Medulla oblongata (tissue), 1 donor: Measurements from ENCODE around the gene CKAP5.
A peak's percentile ranks its signal among the peaks of the same experiment; 100 is the strongest.

ENCODE experiments used
- DNase-seq: peaks from one replicate; pipeline ENCODE4 v3.0.0-alpha.2; 2015; ENCODE audit errors: extremely low spot score

Gene CKAP5

GRCh38 chr11:46845740-46846509 lies at the start of gene CKAP5:
TSS of gene CKAP5 (minus strand) at chr11:46846280. CDS start at chr11:46821231, 25,049 bp downstream.
- peak; percentile 94 for DNase-seq

- peak; percentile 74 for DNase-seq
Measured at GRCh38 chr11:46895821-46896220, 49.7 kb upstream of the CKAP5 start.

GRCh38 chr11:46894961-46895360 lies 48.9 kb upstream of the CKAP5 start:
- no peak for DNase-seq

DNA sequence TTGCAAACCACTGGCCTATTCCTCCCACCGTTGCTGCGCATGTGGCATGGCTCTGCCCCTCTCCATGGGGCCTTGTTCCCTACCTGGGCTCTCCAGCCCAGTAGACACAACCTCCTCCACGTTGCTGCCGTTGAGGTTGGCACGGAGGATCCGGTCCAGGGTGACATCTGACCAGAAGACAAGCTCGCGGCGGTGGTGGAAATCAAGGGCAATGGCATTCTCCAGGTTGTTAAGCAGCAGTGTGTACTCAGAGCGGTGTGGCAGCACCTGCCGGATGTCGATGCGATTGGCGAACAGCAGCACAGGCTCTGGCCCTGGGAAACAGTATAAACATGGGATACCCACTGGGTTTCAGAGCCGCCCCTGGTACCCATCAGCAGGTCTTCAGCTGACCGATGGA lies 48.4 kb upstream of the CKAP5 start:
- DNase-seq, result no peak

- DNase-seq, result no peak
Measured at GRCh38 chr11:46892838-46893237, 46.8 kb upstream of the CKAP5 start.

DNA sequence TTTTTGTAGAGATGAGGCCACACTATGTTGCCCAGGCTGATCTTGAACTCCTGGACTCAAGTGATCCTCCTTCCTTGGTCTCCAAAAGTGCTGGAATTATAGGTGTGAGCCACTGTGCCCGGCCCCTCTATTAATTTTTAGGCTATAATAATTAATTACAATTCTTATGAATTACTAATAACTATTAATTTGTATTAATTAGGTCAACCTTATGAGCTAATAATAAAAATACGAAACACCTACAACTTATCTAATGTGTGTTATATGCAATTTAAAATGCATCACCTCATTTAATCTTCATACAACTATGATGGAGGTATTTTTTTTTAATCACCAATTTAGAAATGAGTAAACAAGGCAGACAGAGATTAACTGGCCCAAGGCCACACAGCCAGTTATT lies 46.0 kb upstream of the CKAP5 start:
- DNase-seq, result no peak

DNA sequence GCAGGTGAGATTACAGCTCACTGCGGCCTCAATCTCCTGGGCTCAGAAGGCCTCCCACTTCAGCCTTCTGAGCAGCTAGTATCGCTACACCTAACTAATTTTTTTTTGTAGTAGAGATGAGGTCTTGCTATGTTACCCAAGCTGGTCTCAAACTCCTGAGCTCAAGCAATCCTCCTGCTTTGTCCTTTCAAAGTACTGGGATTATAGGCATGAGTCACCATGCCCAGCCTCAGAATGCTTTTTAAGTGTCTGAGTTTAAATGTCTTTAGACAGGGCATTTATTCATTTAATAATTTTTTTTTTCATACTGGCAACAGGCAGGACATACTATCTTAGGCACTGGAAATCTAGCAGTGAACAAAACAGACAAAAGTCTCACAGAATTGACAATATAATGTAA lies 44.6 kb upstream of the CKAP5 start:
- no peak for DNase-seq

DNA sequence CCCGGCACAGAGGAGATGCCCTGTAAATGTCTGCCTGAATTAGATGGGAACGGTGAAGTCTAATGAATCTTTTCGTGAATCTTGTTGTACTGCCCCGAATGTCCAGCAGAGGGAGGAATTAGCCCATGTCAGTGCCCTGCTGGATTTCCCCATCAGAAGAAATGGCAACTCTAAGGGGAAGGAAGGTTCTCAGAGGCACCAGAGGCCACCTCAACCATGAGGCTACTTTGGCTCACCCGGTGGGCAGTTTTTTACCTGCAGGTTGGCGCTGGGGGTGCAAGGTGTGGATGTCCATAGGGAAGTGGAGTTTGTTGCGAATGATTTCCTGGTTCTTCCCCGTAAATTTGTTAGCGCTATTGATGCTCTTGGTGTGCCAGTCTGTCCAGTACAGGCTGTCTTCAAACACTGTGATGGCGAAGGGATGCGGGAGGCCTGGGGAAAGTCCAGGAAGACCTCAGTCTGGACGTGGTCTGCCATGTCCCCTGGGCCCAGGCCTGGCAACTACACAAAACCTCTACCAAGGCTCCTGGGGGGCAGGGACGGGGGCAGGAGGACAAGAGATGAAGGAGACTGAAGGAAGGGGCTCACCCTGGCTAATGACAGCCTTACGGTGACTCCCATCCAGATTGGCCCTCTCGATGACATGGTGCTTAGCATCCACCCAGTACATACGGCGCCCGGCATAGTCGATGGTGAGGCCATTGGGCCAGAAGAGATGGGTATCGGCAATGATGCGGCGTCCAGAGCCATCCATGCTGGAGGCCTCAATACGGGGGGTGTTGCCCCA lies 43.8 kb upstream of the CKAP5 start:
- peak; percentile 89 for DNase-seq

- DNase-seq, result no peak
Measured at GRCh38 chr11:46889251-46889650, 43.2 kb upstream of the CKAP5 start.

- no peak for DNase-seq
Measured at GRCh38 chr11:46888636-46889035, 42.6 kb upstream of the CKAP5 start.

DNA sequence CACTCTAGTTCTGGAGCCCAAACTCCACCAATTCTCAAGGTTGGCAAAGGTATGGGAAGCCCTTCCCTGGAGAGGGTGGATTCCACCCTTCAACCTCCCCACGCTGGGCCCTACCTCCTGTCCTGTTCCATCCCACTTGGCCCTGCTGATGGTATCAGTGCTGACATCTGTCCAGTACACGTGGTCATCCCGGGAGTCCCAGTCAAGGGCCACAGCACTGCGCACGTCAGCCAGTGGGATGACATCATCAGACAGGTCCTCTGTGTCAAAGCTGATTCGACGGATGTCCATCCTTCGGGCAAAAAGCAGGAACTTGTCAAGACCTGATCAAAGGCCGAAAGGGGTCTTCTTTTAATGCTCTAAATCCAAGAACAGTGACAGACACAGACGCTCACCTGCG lies 40.1 kb upstream of the CKAP5 start:
- no peak for DNase-seq

DNA sequence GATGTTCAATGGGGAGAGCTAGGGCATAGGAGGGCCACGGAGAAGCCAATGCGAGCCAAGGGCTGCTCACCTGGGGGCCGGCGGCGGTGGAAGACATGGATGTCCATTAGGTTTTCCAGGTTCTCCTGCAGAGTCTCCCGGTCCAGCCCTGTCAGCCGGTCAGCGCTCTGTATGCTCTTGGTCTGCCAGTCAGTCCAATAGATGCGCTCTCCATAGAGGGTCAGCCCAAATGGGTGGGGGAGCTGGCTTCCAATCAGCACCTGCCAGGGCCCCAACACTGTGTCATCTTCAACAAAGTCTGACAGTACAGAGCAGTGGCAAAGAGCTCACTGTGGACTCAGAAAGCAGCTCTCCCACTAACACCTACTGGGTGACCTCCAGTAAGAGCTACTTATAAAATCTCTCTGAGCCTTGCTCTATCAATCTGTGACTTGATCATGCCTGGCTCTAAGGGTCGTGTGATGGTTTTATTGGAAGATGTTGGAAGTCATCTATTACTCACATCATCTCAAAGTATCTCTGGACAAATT lies 33.0 kb upstream of the CKAP5 start:
- DNase-seq, result no peak

GRCh38 chr11:46877580-46877979 lies 31.5 kb upstream of the CKAP5 start:
- DNase-seq, result no peak

- no peak for DNase-seq
Measured at GRCh38 chr11:46876471-46876870, 30.4 kb upstream of the CKAP5 start.

DNA sequence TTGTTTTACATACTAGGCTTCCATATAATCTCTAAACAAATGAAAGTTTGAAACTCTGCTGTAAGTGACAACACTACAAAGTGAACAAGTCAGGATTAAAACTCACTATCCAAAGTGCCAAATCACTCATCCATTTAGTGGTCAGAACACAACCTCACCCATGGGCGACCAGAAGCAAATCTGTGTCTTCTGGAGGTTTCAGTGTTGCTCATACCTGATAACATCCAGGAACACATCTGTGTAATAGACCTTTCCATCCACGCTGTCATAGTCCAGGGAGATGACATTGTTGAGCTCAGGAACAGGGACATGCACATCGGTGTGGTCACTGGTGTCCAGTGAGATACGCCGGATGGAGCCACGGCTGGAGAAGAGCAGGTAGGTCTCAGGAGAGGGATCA lies 28.5 kb upstream of the CKAP5 start:
- no peak for DNase-seq

- no peak for DNase-seq
Measured at GRCh38 chr11:46868912-46869311, 22.8 kb upstream of the CKAP5 start.

DNA sequence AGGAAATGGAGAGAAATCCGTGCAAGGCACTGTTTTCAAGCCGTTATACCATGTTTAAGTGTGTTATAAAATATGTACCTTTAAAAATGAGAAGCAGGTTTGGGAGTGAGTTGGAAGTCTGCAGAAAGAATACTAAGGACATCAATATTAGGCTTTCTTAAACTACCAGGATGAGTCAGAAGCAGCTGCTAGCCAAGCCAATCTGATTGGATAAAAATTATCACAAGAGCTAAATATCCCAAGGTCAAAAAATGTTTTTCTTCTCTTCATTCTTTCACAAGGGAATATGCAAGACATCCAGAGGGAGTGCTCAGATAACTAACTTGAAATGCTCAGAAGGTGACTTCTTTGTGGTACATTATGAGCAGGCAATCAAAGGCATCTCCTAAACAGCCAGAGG lies 19.3 kb upstream of the CKAP5 start:
- no peak for DNase-seq

DNA sequence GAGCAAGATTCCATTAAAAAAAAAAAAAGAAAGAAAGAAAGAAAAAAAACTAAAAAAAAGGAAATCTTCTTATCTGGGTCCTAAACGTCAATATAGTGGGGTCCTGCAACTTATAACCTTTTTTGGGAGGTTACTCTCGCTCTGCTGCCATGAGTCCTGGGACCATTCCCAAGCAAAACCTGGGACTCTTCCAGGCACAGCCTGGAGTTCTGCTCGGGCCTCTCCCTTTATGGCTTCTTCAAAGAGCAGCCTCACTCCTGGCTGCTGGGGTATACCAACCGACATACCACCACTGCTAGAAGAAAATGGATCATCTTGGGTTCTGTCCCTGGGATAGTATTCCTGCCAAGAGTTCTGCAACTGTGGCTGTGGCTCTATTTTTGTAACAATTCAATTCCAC lies 14.1 kb upstream of the CKAP5 start:
- no peak for DNase-seq

DNA sequence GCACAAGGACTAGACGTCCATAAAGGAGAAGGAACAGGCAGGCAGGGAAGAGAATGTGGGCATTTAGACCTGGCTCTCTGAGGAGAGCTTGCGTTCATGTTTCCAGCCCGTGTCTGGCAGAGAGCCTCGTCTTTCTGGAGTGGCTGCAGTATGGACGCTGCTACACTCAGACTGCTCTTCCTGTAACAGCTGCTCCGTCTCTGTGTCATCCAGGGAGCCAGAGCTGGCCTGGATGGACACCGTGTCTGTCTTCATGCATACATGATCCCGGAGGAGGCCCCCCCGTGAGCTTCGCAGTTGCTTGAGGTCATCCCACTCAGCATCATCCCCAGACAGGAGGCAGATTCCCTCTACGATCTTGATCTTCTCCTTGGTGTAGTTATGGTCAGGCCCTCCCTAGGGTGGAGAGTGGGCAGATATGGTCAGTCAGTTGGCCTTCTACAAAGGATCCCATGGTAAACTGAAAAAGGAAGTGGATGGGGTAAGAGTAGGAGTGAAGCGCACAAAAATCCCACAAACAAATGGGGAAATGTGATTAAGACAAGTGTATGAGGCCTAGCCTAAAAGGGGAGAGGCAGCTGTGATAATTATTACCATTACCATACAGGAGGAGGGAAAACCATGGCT lies 13.0 kb upstream of the CKAP5 start:
- DNase-seq, result peak; percentile 24

- peak; percentile 11 for DNase-seq
Measured at GRCh38 chr11:46857666-46858065, 11.6 kb upstream of the CKAP5 start.

GRCh38 chr11:46856605-46857343 lies 10.7 kb upstream of the CKAP5 start:
- DNase-seq, result peak; percentile 52

DNA sequence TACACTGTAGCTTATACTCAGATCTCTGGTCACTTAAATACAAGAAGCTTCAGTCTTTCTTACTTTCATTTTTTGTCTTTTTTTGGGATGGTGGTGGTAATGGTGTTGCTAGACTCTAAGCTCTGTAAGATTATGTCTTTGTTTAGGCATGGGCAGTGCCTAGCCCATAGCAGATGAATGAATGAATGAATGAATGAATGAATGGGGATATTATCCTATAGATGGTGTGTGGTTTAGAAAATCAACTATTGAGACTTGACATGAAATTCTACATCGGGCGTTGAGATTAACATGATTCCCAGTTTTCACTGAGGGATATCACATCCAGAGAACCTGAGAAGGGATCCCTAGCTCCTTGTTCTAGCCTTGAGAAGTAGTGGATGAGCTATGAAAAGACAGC lies 9.8 kb upstream of the CKAP5 start:
- DNase-seq, result no peak
